ENCODE measurements around the gene ANKRD60. TPM values are rescaled to one million over a fixed set of nuclear protein-coding genes. Genes with fewer than 3 reads are reported as not detected.

ANKRD60 gene
- total and polyA plus RNA-seq, 2 donors, result not detected

- WGBS, result 64% methylated on average over 4 of the region's 4 CpGs
- DNase-seq (ENCODE audit: low read depth in 6 of 9, low spot score in 9 of 9), result no peak
- H3K36me3 ChIP-seq (ENCODE audit: control insufficient read depth in 2 of 2, insufficient read depth in 2 of 2, low read length in 1 of 2), result no peaks in the 10 kb centered on the region
- no peak overlapping the region for H3K27ac ChIP-seq (ENCODE audit: low read depth in 1 of 2, low read length in 1 of 2)
- no peak overlapping the region for H3K4me3 ChIP-seq (ENCODE audit: low read length in 2 of 2)
- no peaks in the 10 kb centered on the region for H3K4me1 ChIP-seq (ENCODE audit: control insufficient read depth in 2 of 2, insufficient read depth in 2 of 2, low read length in 2 of 2)
- no peaks in the 10 kb centered on the region for H3K27me3 ChIP-seq (ENCODE audit: control insufficient read depth in 2 of 2, insufficient read depth in 1 of 2, low read length in 1 of 2)
- H3K9me3 ChIP-seq (ENCODE audit: control insufficient read depth in 2 of 2, insufficient read depth in 1 of 2, low read length in 1 of 2), result no peaks in the 10 kb centered on the region
Measured at GRCh38 chr20:58168843-58169242, 59.6 kb downstream of the ANKRD60 start.

GRCh38 chr20:58167759-58168158 lies 60.7 kb downstream of the ANKRD60 start:
- no peaks in the 10 kb centered on the region for H3K9me3 ChIP-seq (ENCODE audit: control insufficient read depth in 2 of 2, insufficient read depth in 1 of 2, low read length in 1 of 2)
- H3K4me3 ChIP-seq (ENCODE audit: low read length in 2 of 2), result no peak overlapping the region
- peaks cover 0 to 2% of the 10 kb centered on the region in 2 donors for H3K27me3 ChIP-seq (ENCODE audit: control insufficient read depth in 2 of 2, insufficient read depth in 1 of 2, low read length in 1 of 2)
- H3K36me3 ChIP-seq (ENCODE audit: control insufficient read depth in 2 of 2, insufficient read depth in 2 of 2, low read length in 1 of 2), result no peaks in the 10 kb centered on the region
- no peak overlapping the region for H3K27ac ChIP-seq (ENCODE audit: low read depth in 1 of 2, low read length in 1 of 2)
- H3K4me1 ChIP-seq (ENCODE audit: control insufficient read depth in 2 of 2, insufficient read depth in 2 of 2, low read length in 2 of 2), result no peaks in the 10 kb centered on the region
- no peak for DNase-seq (ENCODE audit: low read depth in 6 of 9, low spot score in 9 of 9)
- WGBS, result 88% methylated on average over 7 of the region's 7 CpGs

Other genes with a start within 250 kb of the ANKRD60 start
- gene RAB22A, start 81.1 kb upstream of the ANKRD60 start, total RNA-seq, result 7.3 TPM
- 9.5 TPM for gene RAB22A, start 81.1 kb upstream of the ANKRD60 start, polyA plus RNA-seq
- gene VAPB, start 160.6 kb upstream of the ANKRD60 start, total RNA-seq, result 7.6 TPM
- 29.0 TPM for gene VAPB, start 160.6 kb upstream of the ANKRD60 start, polyA plus RNA-seq